ENCODE results near the gene CHRNB1. TPM values are rescaled to one million over a fixed set of nuclear protein-coding genes. Genes with fewer than 3 reads are reported as not detected.

The CHRNB1 gene
- total RNA-seq, 2 experiments from 2014 or later, result 1.6 to 2.2 TPM

- intact Hi-C loops (cut with DNase I, micrococcal nuclease), result no loop called here
Measured at GRCh38 chr17:7499161-7499560, 54.3 kb downstream of the CHRNB1 start.

GRCh38 chr17:7501729-7502128, 56.9 kb downstream of the CHRNB1 start:
- TF ChIP-seq CTCF (IDR thresholded peaks at IDR 0.05), result no peak
- H3K27me3 ChIP-seq (ENCODE audit: control insufficient read depth in 1 of 2, insufficient read depth in 2 of 2, low read length in 2 of 2), result no peaks in the 10 kb centered on the region
- peak overlapping the region; percentile 51 for H3K4me3 Mint-ChIP-seq
- POLR2A ChIA-PET, result no interaction called here
- peaks cover 96% of the 10 kb centered on the region for H3K36me3 ChIP-seq (ENCODE audit: insufficient read depth, low read length)
- peaks cover 94% of the 10 kb centered on the region for H3K36me3 Mint-ChIP-seq (ENCODE audit: low read depth)
- H3K27me3 Mint-ChIP-seq, result no peaks in the 10 kb centered on the region
- H3K4me1 Mint-ChIP-seq (ENCODE audit: low read depth), result no peaks in the 10 kb centered on the region
- no peaks in the 10 kb centered on the region for H3K9me3 ChIP-seq (ENCODE audit: control insufficient read depth in 1 of 2, insufficient read depth in 1 of 2, low read length in 2 of 2)
- DNase-seq, result no peak
- H3K4me3 ChIP-seq (ENCODE audit: low read length), result no peak overlapping the region
- no peak for ATAC-seq (ENCODE audit: poor library complexity)
- H3K27ac ChIP-seq (ENCODE audit: low read depth in 1 of 2, low read length in 2 of 2), result no peak overlapping the region
- H3K9me3 Mint-ChIP-seq, result no peaks in the 10 kb centered on the region
- H3K4me1 ChIP-seq (ENCODE audit: insufficient read depth, low read length), result no peaks in the 10 kb centered on the region
- no peak overlapping the region for H3K27ac Mint-ChIP-seq
- intact Hi-C loops (cut with DNase I, micrococcal nuclease), result loop anchor here (2.0 to 5.0 kb wide), 2 partner anchors 65 to 144 kb away; partner anchors contain the start of gene TMEM95 (in 1 of the 2)
- CTCF ChIA-PET, result interaction anchor here (0.9 kb wide), 1 partner anchor 59 kb away, joined by 3 read pairs; no protein-coding TSS in a partner anchor

More at GRCh38 chr17:7499161-7499560, 54.3 kb downstream of the CHRNB1 start:
- no peak overlapping the region for H3K27ac ChIP-seq (ENCODE audit: low read depth in 1 of 2, low read length in 2 of 2)
- no peak for TF ChIP-seq CTCF (IDR thresholded peaks at IDR 0.05)
- CTCF ChIA-PET, result interaction anchor here (1.8 kb wide), 1 partner anchor 62 kb away, joined by 5 read pairs; no protein-coding TSS in a partner anchor
- DNase-seq (no peak), ATAC-seq (ENCODE audit: poor library complexity) (no peak)
- POLR2A ChIA-PET, result interaction anchor here (0.6 kb wide), 1 partner anchor 196 kb away, joined by 3 read pairs; no protein-coding TSS in a partner anchor
- H3K36me3 Mint-ChIP-seq (ENCODE audit: low read depth), result peaks cover 92% of the 10 kb centered on the region
- H3K4me3 ChIP-seq (ENCODE audit: low read length), result no peak overlapping the region
- H3K4me3 Mint-ChIP-seq, result peak overlapping the region; percentile 34
- H3K36me3 ChIP-seq (ENCODE audit: insufficient read depth, low read length), result peaks cover 95% of the 10 kb centered on the region
- H3K27me3 Mint-ChIP-seq, result no peaks in the 10 kb centered on the region
- no peaks in the 10 kb centered on the region for H3K9me3 Mint-ChIP-seq
- peaks cover 1% of the 10 kb centered on the region for H3K4me1 Mint-ChIP-seq (ENCODE audit: low read depth)
- no peaks in the 10 kb centered on the region for H3K4me1 ChIP-seq (ENCODE audit: insufficient read depth, low read length)
- H3K27ac Mint-ChIP-seq, result no peak overlapping the region
- no peaks in the 10 kb centered on the region for H3K9me3 ChIP-seq (ENCODE audit: control insufficient read depth in 1 of 2, insufficient read depth in 1 of 2, low read length in 2 of 2)
- H3K27me3 ChIP-seq (ENCODE audit: control insufficient read depth in 1 of 2, insufficient read depth in 2 of 2, low read length in 2 of 2), result no peaks in the 10 kb centered on the region

GRCh38 chr17:7502171-7502847, 57.4 kb downstream of the CHRNB1 start:
- intact Hi-C loops (cut with DNase I, micrococcal nuclease), result loop anchor here (2.0 to 5.0 kb wide), 2 partner anchors 66 to 145 kb away; partner anchors contain the start of gene TMEM95 (in 1 of the 2)
- Histone ChIP-seq H3K36me3 (ENCODE audit: insufficient read depth, low read length) (peaks cover 96% of the 10 kb centered on the region), H3K9me3 (ENCODE audit: control insufficient read depth in 1 of 2, insufficient read depth in 1 of 2, low read length in 2 of 2) (no peaks in the 10 kb centered on the region), H3K4me1 (ENCODE audit: insufficient read depth, low read length) (no peaks in the 10 kb centered on the region), H3K27ac (ENCODE audit: low read depth in 1 of 2, low read length in 2 of 2) (no peak overlapping the region), H3K27me3 (ENCODE audit: control insufficient read depth in 1 of 2, insufficient read depth in 2 of 2, low read length in 2 of 2) (no peaks in the 10 kb centered on the region), H3K4me3 (ENCODE audit: low read length) (no peak overlapping the region)
- Mint-ChIP-seq H3K9me3 (no peaks in the 10 kb centered on the region), H3K4me3 (no peak overlapping the region), H3K27ac (no peak overlapping the region), H3K36me3 (ENCODE audit: low read depth) (peaks cover 94% of the 10 kb centered on the region), H3K27me3 (no peaks in the 10 kb centered on the region), H3K4me1 (ENCODE audit: low read depth) (no peaks in the 10 kb centered on the region)
- DNase-seq, result no peak
- CTCF ChIA-PET, result interaction anchor here (0.9 to 1.2 kb wide), 2 partner anchors 59 to 65 kb away, joined by 3 to 6 read pairs; no protein-coding TSS in a partner anchor
- TF ChIP-seq CTCF (IDR thresholded peaks at IDR 0.05), result no peak
- peak; percentile 11 for ATAC-seq (ENCODE audit: poor library complexity)
- POLR2A ChIA-PET, result no interaction called here
